Activated CD8-positive, alpha-beta memory T cell treated with anti-CD3 and anti-CD28 coated beads for 48 hours (primary cell): ENCODE data around the gene FRMPD4.

Source experiments
- DNase-seq, 3 experiments: peaks; one replicate each; pipeline ENCODE4 v3.0.0-alpha.2; 2020; ENCODE audit warnings: low read depth in 2 of 3, low spot score in 2 of 3

The FRMPD4 gene

DNA sequence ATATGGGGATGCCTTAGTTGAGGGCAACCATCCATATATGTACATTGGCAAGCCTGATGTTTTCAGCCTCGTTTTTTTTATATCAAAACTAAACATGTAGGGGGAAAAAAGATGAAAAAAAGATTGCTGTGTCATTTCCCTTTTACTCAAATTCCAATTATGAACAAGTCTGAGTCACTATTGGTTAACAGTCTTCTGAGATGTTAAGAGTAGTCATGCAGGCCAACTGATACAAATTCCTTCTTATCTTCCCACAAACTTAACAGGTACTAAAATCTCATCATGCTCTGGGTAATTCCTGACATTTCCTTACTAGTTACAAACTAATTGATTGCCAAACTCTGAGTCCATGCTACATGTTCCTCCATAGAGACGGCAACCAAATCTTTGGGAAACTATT is 222.1 kb downstream of the FRMPD4 start:
- no peak for DNase-seq

GRCh38 chrX:12360986-12361598 is 222.8 kb downstream of the FRMPD4 start:
- no peak for DNase-seq

- DNase-seq = no peak
Measured at GRCh38 chrX:12363216-12363615, 224.9 kb downstream of the FRMPD4 start.

DNA sequence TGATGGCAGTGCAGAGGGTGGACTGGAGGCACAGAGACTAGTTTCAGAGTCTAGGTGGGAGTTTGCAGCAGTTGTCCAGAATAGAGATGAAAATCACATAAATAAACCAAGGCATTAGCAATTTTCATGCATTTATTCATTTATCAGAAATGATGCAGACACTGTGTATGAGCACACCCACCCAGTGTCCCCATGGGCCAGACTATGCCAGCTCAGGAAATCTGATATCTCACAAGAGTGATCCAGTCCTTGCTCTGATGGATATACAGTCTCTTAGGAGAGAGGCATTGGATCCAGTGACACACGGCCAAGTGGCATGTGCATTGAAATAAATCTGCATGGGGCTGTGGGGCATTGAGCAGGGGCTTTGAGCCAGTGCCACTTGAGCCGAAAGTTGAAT is 228.2 kb downstream of the FRMPD4 start:
- DNase-seq = no peak

- DNase-seq = no peak
Measured at GRCh38 chrX:12367254-12367653, 229.0 kb downstream of the FRMPD4 start.

GRCh38 chrX:12370497-12370986 is 232.3 kb downstream of the FRMPD4 start:
- DNase-seq = no peak

DNA sequence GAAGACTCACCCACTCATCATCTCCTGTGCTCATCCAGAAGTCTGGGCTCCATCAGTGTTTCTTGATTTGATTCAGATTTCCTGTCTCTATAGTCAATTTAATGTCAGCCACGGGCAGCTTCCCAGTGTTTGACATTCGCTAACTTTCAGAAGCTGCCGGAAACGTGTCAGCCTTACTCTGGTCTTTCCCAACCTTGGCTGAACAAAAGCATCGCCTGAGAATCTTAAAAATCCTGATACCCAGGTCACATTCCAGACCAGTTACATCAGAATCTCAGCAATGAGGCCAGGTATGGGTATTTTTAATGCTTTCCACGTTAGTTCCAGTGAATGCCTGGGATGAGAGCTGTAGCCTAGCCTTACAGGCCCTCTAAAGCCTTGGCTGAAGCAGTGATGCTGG is 233.8 kb downstream of the FRMPD4 start:
- DNase-seq = no peak

GRCh38 chrX:12374286-12374685 is 236.0 kb downstream of the FRMPD4 start:
- no peak for DNase-seq

- no peak for DNase-seq
Measured at GRCh38 chrX:12378253-12378652, 240.0 kb downstream of the FRMPD4 start.

GRCh38 chrX:12378706-12379105 is 240.4 kb downstream of the FRMPD4 start:
- DNase-seq = no peak

DNA sequence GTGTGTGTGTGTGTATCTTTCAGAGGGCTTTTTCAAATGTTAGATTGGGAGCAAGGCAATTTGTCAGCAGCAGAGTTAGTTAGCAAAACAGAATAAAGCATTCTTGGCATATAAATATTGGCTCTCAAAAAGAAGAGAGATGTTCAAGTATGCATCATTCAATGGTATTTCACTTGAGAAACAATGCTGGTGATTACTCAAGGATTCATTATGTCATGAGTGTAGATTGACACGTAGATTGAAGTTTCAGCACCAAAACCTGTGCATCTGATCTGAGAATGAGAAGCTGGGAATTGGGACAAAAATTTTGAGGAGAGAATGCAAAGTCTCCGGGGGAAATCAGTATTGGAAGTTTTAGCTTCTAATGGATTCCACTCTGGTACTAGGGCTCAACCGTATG is 241.4 kb downstream of the FRMPD4 start:
- DNase-seq = no peak

DNA sequence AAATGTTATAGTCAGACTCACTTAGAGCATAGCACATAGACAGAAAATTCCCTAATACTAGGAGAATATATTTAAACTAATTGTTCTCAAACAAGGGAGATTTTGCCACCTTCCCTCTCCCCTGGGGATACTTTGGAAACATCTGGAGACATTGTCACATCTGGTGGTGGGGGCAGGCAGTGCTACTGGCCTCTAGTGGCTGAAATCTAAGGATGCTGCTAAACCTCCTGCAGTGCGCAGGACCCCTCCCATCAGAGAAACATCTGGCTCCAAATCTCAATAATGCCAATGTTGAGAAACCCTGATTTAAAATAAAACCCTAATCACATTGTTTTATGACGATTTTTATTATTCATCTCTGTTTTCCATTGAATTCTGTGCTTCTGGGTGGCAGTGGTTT is 244.9 kb downstream of the FRMPD4 start:
- no peak for DNase-seq

DNA sequence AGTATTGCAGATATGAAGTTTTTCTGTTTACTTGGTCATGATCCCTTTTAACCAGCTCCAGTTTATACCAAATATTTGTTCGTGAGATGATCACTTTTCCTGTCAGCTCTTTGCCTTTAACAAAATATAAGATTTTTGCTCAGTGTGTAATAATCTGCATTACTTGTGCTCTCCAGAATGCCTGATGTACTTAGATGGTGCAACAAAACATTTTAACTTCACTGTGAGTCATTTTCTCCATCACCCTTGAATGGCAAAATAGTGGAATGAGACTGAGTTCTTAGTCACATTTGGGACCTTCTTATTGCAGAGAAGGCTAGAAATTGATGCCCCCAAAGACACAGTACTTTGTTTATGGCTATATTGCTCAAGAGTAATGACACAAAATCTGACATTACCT is 252.0 kb downstream of the FRMPD4 start:
- DNase-seq = no peak

GRCh38 chrX:12396584-12396983 is 258.3 kb downstream of the FRMPD4 start:
- DNase-seq = no peak

- no peak for DNase-seq
Measured at GRCh38 chrX:12400218-12400617, 261.9 kb downstream of the FRMPD4 start.

- DNase-seq = no peak
Measured at GRCh38 chrX:12401252-12401651, 263.0 kb downstream of the FRMPD4 start.

DNA sequence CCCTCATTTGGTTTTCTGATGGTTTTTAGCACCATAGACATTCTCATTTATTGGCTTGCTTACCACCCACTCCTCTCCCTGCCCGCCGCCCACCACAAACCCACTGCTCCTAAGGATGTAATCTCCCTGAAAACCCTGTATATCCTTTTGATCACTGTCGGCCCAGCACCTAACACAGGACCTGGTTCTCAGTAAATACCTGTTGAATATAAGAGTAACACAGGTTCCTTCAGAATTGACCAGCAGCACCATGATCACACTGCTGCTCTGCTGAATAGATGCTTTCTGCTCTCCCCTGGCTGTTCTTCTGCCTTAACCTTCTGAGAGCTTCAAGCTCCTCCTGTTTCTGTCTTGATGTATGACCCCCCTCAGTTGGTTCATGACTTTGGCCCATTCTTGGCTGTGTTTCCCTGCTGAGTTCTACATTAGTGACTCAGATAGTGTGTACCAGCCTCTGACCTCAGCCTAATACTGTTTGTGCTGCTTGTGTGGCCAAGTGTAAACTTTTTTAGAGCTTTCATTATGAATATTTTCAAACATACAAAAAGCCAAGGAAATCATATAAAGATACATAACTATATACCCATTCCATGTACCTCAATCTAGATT is 265.3 kb downstream of the FRMPD4 start:
- DNase-seq = no peak

GRCh38 chrX:12405306-12405705 is 267.0 kb downstream of the FRMPD4 start:
- DNase-seq = no peak

DNA sequence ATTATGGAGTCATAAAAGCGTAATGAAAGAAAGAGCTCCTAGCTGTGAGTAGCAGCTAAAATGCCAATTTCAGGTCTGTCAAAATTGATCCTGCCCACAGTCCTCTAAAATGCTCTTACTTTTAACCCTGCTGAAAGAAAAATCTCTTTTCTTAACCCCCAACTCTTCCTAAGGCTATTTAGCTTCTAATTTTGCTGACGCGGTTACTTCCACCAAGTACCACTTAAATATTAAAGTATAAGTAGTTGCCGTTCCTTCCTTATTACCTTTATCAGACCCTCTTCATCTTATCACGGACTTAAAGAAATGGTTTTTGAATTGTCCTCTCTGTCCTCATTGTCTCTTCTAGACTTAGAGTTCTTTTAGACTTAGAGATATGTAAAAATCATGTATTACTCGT is 272.2 kb downstream of the FRMPD4 start:
- DNase-seq = no peak

DNA sequence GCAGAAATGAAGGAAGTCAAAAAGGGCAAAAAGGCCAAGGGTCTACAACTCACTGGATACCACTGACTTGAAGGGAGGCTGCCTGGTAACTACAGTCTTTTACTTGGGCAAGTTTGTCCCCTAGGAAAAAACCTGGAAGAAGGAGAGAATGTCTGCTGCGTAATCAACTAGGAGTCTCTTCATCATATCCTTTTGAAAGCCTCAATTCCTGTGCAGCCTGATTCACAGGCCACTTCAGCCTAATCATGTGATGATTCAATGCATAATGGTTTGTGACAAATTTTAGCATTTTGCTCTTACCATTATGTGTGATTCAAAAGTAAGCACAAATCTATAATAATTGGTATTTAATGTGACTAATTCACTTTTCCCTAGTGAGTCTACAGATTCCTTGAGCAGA is 273.6 kb downstream of the FRMPD4 start:
- no peak for DNase-seq

- no peak for DNase-seq
Measured at GRCh38 chrX:12412561-12412960, 274.3 kb downstream of the FRMPD4 start.

DNA sequence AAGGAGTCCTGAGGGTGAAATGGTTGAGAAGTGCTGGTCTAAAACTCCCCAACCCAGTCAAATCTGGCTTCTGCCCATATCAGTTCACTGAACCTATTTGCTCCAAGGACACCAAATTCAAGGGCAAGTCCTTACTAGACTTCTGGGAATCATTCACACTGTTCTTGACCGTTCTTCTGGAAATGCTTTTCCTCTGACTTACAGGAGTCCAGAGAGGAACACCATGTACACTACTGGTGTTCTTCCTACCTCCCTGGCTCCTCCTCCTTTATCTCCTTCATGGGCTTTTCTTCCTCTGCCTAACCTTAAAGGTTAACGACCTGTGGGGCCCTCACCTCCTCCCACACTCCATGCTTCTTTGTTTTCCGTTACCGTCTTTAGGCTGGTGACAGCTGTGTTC is 281.3 kb downstream of the FRMPD4 start:
- no peak for DNase-seq

GRCh38 chrX:12421918-12422317 is 283.6 kb downstream of the FRMPD4 start:
- DNase-seq = no peak
